Measurements from ENCODE around the gene NLRX1.
"Not testable (repeated sequence)": the region's sequence is repeated elsewhere in the genome, so short reads cannot be mapped to it uniquely, and the experiment has no call there.

Gene NLRX1

DNA sequence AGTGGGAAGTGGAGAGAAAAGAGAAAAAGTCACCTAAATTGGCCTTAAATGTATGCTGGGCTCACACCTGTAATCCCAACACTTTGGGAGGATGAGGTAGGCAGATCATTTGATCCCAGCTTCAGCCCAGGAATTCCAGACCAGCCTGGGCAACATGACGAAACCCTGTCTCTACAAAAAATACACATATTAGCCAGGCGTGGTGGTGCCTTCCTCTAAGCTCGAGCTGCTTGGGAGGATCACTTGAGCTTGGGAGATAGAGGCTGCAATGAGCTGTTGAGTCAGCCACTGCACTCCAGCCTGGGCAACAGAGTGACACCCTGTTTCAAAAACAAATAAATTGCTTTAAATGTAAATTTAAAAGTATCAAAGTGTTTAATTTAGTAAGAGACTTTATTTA is 41.5 kb downstream of the NLRX1 start:
- Histone ChIP-seq H3K36me3 (no peaks in the 10 kb centered on the region), H3K4me3 (no peak overlapping the region), H3K27me3 (no peaks in the 10 kb centered on the region), H3K9me3 (no peaks in the 10 kb centered on the region), H3K4me1 (peaks cover 0 to 35% (median 13%) of the 10 kb centered on the region in 4 donors), H3K27ac (no peak overlapping the region)
- TF ChIP-seq, protein P1, sequence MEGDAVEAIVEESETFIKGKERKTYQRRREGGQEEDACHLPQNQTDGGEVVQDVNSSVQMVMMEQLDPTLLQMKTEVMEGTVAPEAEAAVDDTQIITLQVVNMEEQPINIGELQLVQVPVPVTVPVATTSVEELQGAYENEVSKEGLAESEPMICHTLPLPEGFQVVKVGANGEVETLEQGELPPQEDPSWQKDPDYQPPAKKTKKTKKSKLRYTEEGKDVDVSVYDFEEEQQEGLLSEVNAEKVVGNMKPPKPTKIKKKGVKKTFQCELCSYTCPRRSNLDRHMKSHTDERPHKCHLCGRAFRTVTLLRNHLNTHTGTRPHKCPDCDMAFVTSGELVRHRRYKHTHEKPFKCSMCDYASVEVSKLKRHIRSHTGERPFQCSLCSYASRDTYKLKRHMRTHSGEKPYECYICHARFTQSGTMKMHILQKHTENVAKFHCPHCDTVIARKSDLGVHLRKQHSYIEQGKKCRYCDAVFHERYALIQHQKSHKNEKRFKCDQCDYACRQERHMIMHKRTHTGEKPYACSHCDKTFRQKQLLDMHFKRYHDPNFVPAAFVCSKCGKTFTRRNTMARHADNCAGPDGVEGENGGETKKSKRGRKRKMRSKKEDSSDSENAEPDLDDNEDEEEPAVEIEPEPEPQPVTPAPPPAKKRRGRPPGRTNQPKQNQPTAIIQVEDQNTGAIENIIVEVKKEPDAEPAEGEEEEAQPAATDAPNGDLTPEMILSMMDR (IDR thresholded peaks at IDR 0.05): no peak
- intact Hi-C loops (cut with DNase I; ENCODE audit: low total_unique reads): no loop called here
- DNase-seq: peak in 1 of 2 donors; percentile 28

DNA sequence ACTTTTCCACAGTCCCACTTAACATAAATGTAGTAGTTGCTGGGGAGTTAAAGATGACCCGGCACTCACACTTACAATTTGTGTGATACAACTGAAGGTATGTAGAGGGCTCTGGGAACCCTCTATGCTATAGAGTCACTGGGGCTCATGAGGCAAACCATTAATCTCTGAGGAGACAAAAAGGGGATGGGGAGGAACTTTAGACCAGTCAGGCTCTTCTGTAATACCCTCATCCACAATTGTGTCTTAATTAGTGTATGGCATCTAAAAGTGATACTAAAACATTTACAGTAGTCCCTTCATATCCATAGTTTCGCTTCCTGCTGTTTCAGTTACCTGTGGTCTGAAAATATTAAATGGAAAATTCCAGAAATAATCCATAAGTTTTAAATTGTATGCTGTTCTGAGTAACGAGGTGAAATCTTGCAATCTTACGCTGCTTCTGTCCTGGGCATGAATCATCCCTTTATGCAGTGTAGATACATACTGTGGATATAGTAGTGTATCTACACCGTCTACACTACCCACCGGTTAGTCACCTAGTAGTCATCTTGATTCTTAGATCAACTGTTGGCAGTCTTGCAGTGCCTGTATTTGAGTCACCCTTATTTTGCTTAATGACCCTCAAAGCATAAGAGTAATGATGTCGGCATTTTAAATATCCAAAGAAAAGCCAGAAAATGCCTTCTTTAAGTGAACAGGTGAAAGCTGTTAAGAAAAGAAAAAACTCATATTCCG is 49.8 kb downstream of the NLRX1 start:
- Histone ChIP-seq H3K9me3 (no peaks in the 10 kb centered on the region), H3K4me3 (no peak overlapping the region), H3K36me3 (no peaks in the 10 kb centered on the region), H3K27me3 (no peaks in the 10 kb centered on the region), H3K4me1 (peaks cover 0 to 20% (median 3%) of the 10 kb centered on the region in 4 donors), H3K27ac (no peak overlapping the region)
- TF ChIP-seq, protein P1 (IDR thresholded peaks at IDR 0.05): no peak
- no peak for DNase-seq
- intact Hi-C loops (cut with DNase I; ENCODE audit: low total_unique reads): no loop called here

DNA sequence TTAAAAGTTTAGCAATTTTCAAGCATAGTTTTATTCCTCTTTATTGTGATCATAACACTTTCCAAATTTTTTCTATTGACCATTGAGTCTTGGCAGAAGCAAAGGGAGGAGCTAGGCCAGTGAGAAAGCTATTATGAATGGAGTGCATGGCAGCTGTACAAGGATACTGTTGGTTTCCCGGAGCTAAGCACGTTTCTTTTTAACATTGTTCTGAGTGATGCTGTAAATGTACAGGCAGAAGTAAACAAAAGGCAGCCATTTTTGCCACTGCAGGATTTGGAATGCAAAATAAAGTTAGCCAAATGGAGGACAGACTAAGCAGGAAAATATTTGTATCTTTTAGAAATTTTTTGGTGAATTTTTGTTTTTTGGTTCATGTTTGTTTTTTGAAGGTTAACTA is 53.8 kb downstream of the NLRX1 start:
- Histone ChIP-seq H3K27me3 (no peaks in the 10 kb centered on the region), H3K4me3 (no peak overlapping the region), H3K27ac (no peak overlapping the region), H3K9me3 (no peaks in the 10 kb centered on the region), H3K36me3 (no peaks in the 10 kb centered on the region), H3K4me1 (peaks cover 0 to 40% (median 3%) of the 10 kb centered on the region in 4 donors)
- TF ChIP-seq, protein P1 (IDR thresholded peaks at IDR 0.05): no peak
- no peak for DNase-seq
- intact Hi-C loops (cut with DNase I; ENCODE audit: low total_unique reads): no loop called here

DNA sequence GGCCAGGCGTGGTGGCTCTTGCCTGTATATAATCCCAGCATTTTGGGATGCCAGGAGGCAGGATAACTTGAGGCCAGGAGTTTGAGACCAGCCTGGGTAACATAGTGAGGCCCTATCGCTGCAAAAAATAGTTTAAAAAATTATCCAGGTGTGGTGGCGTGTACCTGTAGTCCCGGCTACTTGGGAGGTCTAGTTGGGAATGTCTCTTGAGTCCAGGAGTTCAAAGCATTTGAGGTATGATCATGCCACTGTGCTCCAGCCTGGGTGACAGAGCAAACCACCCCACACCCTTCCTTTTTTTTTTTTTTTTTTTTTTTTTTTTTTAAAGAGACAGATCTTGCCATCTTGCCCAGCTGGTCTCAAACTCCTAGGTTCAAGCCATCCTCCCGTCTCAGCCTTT is 54.4 kb downstream of the NLRX1 start:
- peaks cover 0 to 40% (median 3%) of the 10 kb centered on the region in 4 donors for H3K4me1 ChIP-seq
- TF ChIP-seq, protein P1 (IDR thresholded peaks at IDR 0.05): no peak
- no peak for DNase-seq
- H3K27ac ChIP-seq: no peak overlapping the region
- no peaks in the 10 kb centered on the region for H3K36me3 ChIP-seq
- H3K4me3 ChIP-seq: no peak overlapping the region
- H3K9me3 ChIP-seq: no peaks in the 10 kb centered on the region
- intact Hi-C loops (cut with DNase I; ENCODE audit: low total_unique reads): no loop called here
- no peaks in the 10 kb centered on the region for H3K27me3 ChIP-seq

DNA sequence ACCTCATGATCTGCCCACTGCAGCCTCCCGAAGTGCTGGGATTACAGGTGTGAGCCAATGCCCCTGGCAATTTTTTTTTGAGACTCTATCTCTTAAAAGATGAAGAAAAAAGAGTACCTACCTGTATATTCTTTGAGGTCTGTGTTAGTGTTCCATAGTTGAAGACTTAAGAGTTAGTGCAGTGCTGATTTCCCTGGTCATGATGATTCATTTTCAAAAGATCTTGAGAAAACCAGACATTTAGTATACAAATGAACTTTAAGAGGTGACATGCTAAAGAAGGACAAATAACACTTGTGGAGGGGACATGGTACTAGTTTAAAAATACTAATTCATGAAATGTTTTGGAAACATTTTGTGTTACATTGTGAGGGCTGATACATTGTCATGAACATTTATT is 55.3 kb downstream of the NLRX1 start:
- Histone ChIP-seq H3K4me1 (peaks cover 0 to 40% (median 3%) of the 10 kb centered on the region in 4 donors), H3K4me3 (no peak overlapping the region), H3K36me3 (no peaks in the 10 kb centered on the region), H3K27ac (no peak overlapping the region), H3K9me3 (no peaks in the 10 kb centered on the region), H3K27me3 (no peaks in the 10 kb centered on the region)
- intact Hi-C loops (cut with DNase I; ENCODE audit: low total_unique reads): no loop called here
- DNase-seq: no peak
- TF ChIP-seq, protein P1 (IDR thresholded peaks at IDR 0.05): no peak

DNA sequence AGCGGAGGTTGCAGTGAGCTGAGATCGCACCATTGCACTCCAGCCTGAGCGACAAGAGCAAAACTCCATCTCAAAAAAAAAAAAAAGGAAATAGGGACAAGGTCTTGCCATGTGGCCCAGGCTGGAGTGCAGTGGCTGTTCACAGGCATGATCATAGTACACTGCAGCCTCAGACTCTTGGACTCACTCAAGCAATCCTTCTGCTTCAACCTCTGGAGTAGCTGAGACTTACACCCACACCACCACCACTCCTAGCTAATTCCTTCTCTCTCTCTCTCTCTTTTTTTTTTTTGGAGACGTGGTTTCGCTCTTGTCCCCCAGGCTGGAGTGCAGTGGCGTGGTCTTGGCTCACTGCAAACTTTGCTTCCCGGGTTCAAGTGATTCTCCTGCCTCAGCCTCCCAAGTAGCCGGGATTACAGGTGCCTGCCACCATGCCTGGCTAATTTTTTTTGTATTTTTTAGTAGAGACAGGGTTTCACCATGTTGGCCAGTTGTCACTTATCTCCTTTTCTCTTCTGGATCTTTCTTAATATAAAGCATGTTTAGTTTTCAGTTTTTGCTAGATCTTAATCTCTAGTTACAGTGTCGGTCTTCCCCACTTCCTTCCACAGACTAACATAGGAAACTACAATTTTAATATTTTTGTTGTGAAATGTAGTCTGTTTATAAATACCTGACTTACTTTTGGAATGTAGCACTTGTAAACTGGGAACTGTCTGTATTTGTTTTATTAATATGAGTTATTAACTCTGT is 60.2 kb downstream of the NLRX1 start:
- H3K9me3 ChIP-seq; H3K4me3 ChIP-seq; H3K27me3 ChIP-seq; H3K27ac ChIP-seq; intact Hi-C loops (cut with DNase I; ENCODE audit: low total_unique reads); DNase-seq: not testable (repeated sequence)
- Histone ChIP-seq H3K4me1 (peaks cover 0 to 19% (median 0%) of the 10 kb centered on the region in 4 donors), H3K36me3 (peaks cover 0 to 16% (median 11%) of the 10 kb centered on the region in 3 donors)
